Activated effector memory CD4-positive, alpha-beta T cell treated with Interleukin-2 at 50 U/mL for 16 hours (primary cell): ENCODE measurements around the gene DOK6.

Experiments
- DNase-seq: peaks from one replicate; pipeline ENCODE4 v3.0.0-alpha.2; 2020

DOK6 gene

DNA sequence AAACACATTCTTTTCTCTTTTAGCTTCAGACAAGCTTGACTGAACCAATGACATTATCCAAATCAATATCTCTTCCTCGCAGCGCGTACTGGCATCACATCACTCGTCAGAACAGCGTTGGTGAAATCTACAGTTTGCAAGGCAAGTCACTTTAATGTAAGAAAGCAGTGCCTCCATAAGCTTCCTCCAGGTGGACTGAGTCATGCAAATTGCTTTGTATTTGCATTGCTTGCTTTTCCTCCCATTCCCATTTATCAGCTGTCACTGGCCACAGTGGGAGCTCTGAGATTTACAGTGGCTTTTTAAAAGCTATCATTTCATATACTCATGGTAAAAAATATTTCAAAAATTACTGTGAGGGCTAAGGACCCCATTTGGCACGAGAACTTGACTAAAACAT, 357.0 kb downstream of the DOK6 start:
- no peak for DNase-seq

DNA sequence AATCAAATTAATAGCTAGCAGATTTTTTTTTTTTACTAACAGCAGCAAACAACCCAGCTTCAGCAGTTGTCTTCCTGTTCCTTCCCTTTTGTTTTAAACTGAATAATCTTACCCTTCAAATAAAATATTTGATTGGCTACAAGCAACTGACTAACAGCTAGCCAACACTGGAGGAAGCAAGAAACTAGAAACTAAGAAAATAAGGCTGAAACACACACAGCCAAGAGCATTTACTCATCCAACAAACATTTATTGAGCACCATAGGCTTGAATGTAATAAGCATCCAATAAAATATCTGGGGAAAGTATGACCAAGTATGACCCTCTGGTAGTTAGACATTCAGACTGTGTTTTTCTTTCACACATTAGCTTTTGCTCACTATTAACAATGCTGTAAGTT, 357.8 kb downstream of the DOK6 start:
- no peak for DNase-seq

DNA sequence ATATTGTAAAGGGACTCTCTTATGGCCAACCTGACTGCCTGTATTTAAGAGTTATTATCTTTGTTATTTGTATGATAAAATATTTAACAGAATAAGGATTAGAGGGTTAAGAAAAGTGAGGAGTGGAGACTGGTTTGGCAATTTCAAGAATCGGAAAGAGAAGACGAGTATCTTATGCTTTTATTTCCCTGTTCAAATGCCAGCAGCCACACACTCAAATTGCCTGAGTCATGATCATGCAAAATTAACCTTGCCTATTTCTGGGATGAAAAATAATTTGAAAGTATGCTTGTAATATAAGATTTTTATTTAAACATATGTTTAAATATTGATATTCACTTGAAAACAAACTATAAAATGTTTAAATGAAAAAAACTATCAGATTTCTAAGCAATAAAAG, 358.4 kb downstream of the DOK6 start:
- DNase-seq, result no peak

DNA sequence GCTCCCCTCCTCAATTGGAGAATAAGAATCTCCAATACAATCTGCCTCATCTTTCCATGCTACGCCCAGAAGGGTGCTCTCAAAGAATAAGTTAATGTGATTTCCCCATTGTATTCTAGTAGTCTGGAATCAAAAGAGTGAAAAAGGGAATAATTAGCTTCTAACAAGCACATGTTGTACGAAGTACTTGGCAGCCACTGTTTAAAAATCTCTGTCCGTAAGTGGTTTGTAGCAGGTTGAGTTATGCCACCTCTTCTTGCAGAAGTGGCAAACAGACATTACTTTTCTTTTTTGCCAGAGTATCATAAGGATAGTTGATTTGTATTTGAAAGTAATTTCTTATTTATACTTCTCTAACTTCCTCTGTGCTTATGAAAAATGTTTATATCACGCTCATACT, 362.3 kb downstream of the DOK6 start:
- DNase-seq, result no peak

DNA sequence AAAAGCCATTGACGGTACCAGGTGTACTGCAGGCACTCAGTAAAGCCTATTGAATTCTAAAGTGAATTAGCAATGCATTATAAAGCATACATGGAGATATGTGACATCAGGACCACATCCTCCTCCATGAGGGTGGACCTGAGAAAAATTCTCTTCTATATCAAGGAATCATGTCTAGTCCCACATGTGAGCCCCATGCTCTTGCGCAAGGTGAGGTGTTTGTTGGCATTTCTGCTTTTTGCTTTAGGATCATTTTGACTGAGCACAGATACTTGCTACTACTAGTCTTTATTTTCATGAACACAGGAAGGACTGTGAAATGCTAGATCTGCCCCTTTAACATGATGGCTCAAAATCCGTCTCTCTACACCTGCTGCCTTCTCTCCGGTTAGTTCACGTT, 363.1 kb downstream of the DOK6 start:
- DNase-seq, result no peak

DNA sequence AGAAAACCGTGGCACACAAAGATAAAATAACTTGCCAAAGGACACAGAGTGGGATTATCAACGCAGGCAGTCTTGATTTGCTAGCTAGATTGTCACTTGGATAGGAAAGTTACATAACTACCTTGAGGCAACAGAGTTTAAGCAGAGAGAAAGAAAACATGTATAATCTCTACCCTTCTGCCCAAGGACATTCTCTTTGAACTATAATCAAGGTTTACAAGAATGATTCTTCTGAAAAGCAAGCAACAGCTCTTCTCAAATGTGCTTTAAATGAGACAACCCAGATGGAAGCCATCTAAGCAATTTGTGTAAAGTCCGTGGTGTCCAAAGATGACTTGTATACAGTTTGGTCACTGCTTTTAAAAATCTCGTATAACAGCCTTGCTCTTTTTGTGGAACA, 369.6 kb downstream of the DOK6 start:
- DNase-seq, result no peak

DNA sequence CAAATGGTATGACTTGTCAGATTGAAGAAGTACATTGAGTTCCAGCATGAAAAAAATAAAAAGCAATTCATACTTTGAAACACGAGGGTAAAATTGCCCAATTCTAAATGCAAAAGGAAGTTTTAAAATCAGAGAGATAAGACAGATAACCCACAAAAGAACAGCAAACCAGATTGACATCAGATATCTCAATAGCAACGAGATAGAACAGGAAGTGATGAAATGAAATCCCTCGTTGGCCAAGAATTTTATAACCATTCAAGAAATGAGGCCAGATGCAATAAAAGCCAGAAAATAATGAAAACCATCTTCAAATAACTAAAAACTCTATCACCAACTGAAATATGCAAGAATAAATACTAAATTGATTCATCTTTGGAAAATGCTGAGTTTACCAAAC, 374.1 kb downstream of the DOK6 start:
- DNase-seq, result no peak

DNA sequence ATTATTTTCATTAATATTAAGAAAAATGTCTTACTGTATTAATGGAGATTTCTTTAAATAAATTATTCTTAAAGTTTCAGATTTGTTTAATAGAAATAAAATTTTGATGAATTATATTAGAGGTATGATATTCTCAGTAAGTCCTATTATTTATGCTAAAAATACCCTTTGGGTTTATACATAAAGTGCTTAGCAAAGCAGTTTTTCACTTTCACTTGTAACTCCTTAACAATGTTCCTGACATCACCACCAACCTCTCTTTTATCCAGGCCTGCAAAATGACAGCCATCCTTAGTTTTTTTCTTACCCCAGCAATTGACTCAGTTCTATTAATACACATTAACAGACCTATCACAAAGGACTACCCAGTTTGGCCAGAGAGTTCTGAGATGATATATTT, 376.6 kb downstream of the DOK6 start:
- DNase-seq, result no peak

DNA sequence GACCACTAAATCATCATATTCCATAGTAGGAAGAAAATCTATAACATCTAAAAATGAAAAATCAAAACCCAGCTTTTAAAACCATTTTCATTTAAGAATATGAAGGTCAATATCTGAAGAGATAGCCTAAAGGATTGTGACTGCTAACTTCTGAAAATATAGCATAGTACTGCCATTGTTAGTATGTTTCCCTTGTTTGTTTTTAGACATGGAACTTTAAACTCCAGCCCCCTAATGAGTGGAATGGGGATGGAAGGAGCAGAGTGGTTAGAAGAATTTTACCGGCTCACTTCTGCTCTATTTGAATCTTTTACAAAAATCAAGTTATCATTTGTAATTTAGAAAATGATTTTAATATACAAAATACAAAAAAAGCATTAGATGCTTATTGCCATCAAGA, 378.0 kb downstream of the DOK6 start:
- DNase-seq, result no peak

DNA sequence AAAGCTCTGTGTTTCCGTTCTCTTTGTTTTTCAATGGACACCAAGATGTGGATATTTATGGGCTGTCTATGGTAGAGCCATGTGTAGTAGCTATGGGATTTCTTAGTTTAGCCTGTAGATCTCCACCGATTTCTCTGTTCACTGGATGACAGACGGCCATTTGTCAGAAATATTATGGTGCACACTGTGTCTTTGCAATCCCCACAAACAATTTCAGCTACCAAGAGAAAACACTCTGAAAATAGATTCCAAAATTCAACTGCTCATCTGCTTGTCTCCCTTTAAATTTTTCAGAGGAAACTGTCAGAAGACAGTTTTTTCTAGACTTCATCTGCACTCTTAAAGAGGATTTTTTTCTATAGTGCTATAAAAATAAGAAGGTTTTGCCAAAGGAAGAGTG, 380.2 kb downstream of the DOK6 start:
- no peak for DNase-seq

DNA sequence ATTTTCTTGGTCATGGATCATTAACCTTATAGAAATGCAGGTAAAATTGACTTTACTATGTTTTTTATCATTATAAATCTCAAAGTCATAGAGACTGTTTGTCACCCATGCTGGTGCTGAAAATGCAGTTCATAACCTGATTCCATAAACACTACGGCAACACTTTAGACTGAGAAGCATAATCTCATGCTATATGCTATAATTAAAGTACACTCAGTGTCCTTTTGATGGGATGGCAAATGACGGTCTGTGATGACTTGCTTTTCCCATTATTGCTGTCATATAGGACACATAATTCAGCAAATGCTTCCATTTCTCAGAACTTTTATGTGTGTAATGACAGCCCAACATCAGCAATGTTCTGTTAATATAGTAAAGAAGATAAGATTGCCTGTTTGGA, 384.1 kb downstream of the DOK6 start:
- DNase-seq, result no peak

DNA sequence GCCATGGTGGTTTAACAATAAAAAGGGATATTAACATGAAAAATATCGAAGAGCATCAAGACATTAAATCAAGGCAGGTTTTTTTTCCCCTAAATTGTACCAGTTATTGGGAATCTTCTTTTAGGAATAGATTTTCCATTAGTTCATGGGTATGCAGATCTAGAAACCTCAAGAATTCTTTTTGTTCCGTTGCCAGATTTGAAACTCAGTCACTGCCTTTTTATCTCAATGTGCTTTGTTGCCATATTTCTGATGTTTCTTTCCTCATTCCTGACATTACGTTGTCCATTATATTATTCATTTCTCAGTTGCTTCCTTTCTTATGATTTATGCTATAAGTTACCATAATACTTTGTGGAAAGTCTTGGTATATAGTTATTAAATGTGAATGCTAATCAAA, 384.8 kb downstream of the DOK6 start:
- no peak for DNase-seq

DNA sequence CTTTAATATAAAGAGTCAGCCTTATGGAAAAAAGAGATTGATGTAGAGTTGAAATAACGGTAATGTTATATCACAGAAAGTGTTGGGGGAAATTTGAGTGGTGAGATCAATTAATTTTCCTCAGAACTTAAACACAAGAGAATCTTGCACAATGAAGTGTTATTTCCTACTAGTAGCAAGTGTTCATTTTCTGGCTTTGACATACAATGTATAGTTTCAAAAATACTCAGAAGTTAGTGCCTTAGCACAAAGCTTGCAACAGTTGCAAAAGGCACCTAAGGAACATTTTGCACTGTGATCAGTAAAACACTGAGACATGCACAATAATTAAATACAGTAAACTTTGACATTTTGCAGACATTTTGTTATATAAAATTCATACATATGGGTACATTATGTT, 385.7 kb downstream of the DOK6 start:
- no peak for DNase-seq

DNA sequence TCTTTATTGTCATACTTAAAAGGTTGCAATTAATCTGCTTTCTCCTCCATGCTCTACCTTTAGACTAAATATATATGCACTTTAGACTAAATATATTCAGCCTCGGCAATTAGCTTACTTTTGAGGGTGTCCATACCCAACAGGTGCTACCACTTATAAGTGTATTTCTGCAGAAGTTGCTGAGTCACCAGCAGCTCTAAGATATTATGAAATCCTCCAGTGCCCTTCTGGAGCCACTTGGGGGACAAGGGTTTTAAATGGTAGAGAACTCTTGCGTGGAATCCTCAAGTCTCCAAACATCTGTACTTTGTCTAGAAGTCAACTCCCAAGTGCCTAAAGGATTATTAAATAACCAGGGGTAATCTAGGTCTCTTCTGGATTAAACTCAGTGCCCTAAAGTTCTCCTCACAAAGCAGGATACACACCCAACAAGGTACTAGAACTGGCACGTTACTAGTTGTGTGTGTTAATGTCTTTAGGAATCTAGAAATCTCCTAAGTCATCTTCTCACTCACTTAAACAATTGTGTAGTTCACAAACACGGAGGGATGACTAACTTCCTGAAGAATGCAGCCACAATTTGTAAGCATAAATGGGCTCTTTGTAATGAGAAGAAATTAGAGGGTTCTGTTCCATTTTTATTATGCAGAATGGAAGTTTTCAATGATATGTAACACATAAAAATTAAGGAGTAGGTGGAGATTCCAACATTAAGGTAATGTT, 387.3 kb downstream of the DOK6 start:
- no peak for DNase-seq

DNA sequence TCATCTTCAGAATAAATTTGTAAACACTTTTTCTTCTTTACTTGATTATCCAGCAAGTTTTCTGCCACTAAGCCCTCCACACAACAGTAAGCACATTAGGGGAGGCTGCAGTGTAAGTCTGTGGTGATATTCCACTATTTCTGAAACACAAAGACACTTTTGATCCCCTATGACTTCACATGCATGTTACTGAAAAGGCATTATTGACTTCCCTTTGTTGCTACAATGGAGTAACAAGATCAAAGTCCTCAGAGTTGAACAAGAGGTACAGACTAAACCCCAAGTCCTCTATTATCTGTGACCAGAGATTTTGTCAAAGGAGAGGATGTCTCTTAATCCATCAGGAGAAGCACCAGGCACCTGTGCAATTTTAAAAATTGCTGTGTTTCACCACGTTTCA, 389.1 kb downstream of the DOK6 start:
- DNase-seq, result no peak

DNA sequence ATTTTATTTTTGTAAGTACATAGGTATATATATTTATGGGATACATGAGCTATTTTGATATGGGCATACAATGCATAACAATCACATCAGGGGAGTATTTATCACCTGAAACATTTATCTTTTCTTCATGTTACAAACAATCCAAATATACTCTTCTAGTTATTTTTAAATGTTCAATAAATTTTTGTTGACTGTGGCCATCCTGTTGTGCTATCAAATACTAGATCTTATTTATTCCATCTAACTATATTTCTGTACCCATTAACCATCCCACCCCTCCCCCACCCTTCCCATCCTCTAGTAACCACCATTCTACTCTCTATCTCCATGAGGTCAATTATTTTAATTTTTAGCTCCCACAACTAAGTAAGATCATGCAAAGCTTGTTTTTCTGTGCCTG, 390.0 kb downstream of the DOK6 start:
- DNase-seq, result no peak

DNA sequence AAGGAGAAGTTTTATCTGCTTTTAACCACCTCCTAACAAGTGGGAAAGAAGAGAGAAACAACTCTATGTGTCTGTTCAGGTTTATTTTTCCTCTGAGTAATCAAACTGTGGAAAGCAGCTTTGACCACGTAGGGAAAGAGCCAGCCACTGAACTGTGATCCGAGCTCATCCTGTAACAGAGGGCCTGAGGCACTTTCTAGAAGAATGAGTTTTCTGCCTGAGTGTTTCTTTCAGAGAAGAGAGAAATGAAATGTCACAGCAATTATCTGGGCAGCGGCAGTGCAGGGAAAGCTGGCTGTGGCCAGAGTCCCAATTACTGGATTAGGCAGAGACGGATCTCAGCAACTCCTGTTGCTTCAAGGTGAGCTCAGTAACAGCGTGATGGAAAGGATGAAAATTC, 395.1 kb downstream of the DOK6 start:
- DNase-seq, result no peak

DNA sequence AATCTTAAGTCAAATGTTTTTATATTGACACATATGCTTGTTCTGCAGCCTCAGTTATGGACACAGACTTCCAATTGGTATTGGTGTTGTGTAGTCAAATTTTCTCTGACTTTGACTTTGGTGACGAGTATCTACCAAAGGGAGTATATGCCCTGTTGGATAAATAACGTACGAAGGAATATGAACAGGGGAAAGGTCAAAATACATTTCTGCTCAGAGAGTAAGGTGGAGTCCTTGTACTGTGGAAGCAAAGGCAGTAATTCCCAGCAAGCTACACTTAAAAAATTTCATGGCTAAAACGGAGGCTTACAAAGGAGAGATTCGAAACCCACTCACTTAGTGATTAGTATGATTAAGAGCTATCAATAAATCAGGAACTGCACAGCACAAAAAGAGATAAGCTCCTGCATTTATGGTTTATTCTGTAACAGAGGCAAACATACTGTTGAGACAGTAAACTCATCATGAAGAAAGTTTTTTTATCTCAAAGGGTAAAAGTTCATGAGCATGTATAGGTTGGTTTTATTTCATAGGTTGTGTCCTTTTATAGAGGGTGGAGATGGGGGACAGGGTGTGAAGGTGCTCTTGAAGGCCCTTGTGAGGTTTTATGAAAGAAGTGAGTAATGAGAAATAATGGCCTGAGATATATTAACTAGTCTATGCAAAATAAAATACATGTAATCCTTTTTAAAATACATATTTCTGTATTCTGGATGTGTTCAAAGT, 404.3 kb downstream of the DOK6 start:
- DNase-seq, result no peak

DNA sequence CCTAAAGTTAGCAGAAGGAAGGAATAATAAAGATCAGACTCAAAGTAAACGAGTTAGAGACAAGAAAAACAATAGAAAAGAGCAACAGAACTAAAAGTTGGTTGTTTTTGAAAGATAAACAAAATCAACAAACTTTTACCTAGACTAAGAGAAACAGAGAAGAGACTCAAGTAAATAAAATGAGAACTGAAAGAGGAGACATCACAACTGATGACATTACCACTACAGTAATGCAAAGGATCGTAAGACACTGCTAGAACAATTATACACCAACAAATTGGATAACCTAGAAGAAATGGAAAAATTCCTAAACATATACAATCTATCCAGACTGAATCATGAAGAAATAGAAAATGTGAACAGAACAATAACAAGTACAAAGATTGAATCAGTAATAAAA, 407.7 kb downstream of the DOK6 start:
- no peak for DNase-seq

DNA sequence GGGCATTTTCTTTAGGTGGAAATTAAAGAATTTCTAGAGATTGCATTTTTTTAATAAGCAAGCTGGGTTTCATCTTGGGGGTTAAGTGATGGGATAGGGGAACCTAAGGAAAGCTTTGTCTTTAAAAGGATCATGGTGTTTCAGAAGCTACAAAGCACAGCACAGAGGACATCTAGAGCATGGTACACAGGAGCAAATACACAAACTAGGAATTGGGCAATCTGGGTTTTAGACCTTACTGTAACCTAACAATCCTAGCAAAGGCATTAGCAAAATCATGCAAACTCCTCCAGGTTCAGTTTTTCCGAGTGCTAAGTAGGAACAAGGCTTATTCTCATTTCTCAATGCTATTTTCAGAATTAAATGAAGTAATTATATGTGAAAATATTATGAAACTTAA, 412.9 kb downstream of the DOK6 start:
- no peak for DNase-seq

DNA sequence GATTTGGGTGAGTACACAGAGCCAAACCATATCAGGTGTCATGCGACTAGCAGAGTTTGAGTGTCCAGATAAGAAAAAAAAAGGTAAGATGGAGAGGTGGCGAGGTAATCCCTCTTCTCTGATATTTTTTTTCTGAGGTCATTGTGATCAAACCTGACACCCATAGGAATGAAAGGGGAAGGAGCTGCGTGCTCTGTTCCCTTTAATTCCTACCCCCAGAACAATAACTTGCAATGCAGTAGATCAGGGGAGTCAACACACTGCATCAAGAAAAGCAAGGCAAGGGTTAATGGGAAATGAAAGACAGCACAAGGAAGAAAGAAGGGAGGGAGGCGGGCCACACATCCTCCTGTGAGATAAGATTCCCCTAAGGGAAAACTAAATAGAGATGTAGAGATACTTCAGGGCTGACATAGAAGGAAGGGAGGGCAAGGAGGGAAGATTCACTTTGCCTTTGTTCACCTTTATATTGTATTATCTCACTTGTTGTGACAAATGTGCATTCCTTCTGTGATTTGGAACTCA, 414.2 kb downstream of the DOK6 start:
- DNase-seq, result no peak

DNA sequence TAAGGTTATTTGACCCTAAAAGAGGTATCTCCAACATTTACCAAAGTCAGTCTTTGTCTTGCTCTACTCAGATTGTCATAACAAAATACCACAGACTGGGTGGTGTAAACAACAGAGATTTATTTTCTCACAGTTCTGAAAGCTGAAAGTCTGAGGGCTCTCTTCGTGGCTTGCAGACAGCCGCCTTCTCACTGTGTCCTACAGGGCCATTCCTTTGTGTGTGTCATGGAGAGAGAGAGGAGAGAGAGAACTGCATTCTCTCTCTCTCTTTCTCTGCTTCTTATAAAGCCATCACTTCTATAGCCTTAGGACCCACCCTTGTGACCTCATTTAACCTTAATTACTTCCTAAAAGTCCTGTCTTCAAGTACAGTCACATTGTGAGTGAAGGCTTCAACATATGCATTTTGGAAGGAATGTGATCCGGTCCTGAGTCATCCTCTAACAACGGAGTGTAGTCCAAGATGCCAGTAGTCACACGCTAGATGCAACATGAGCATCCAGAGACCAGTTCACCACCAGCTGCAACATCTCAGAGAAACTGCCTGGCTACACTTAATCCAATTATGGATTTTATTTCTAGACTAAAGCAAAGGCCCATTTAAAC, 416.8 kb downstream of the DOK6 start:
- no peak for DNase-seq

DNA sequence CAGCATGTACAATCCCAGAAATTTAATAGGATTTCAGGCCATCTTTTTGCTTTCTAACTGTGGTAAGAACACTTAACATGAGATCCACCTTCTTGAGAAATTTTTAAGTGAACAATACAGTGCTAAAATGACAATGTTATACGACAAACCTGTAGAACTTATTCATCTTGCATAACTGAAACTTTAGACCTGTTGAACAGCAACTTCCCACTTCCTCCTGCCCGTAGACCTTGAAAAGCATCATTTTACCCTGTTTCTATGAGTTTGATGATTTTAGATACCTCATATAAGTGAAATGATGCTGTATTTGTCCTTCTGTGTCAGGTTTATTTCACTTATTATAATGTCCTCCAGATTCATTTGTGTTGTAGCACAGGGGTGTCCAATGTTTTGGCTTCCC, 418.8 kb downstream of the DOK6 start:
- DNase-seq, result no peak

DNA sequence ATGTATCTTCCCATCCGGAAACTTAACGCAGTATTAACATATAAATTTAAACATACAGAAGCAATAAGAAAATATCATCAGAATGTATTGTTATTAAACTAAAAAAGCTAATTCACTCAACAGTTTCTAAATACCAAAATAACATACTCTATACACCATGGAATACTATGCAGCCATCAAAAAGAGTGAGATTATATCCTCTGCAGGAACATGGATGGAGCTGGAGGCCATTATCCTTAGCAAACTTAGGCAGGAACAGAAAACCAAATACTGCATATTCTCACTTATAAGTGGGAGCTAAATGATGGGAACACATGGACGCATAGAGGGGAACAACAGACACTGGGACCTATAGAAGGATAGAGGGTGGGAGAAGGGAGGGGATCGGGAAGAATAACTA, 419.9 kb downstream of the DOK6 start:
- DNase-seq, result no peak
